ENCODE measurements around the gene FBLIM1. TPM values are rescaled to one million over a fixed set of nuclear protein-coding genes. Genes with fewer than 3 reads are reported as not detected.

The FBLIM1 gene
- total RNA-seq, 1 experiment from 2014 or later = 6.0 TPM

DNA sequence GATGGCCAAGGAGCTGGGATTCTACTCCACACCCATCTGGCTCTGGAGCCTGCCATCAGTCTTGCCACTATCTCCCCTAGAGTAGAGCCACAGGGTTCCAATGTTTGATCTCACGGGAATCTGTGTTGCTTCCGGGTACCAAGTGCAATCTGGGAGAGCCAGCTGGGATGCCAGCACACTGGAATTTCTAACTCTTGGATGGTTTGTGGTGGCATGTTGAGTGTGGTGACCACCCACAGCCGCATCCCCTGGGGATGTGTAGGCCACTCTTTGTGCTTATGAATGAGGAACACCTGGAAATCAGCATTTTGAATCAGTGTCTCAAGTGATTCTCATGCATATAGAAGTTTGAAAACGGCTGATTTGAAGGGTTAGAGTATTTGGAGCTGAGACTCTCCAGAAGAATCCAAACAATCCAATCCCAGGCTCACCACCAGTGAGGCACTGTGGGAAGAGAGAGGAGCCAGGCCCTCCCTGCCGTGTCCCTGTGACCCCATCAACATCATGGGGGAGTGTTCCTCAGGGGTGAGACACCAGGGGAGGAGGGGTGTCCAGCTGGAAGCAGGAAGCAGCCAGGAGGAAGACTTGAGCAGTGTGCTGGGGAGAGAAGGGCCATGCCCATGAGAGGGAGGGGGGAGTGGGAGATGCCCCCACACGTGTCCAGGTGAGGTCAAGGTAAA lies 13.4 kb downstream of the FBLIM1 start:
- Histone ChIP-seq H3K79me2 (ENCODE audit: insufficient read depth, low read length) (no peaks in the 10 kb centered on the region), H3K9ac (ENCODE audit: low read length) (no peak overlapping the region), H3K27ac (ENCODE audit: low read depth, low read length) (no peak overlapping the region), H3K9me3 (ENCODE audit: control insufficient read depth in 1 of 2, insufficient read depth in 1 of 2, low read depth in 1 of 2, low read length in 2 of 2) (no peaks in the 10 kb centered on the region), H2AFZ (ENCODE audit: low read depth, low read length, poor library complexity, severe bottlenecking) (no peak overlapping the region), H3K4me1 (ENCODE audit: control insufficient read depth in 1 of 2, insufficient read depth in 2 of 2, low read length in 2 of 2) (peaks cover 0 to 4% of the 10 kb centered on the region in 2 experiments; a peak in 1 of 4 replicates), H3K27me3 (ENCODE audit: insufficient read depth, low read length) (no peaks in the 10 kb centered on the region), H3K36me3 (ENCODE audit: control insufficient read depth in 1 of 2, insufficient read depth in 2 of 2, low read length in 2 of 2) (no peaks in the 10 kb centered on the region), H3K4me2 (ENCODE audit: low read length) (no peak overlapping the region), H4K20me1 (ENCODE audit: insufficient read depth) (no peaks in the 10 kb centered on the region), H3K9me2 (ENCODE audit: insufficient read depth) (no peaks in the 10 kb centered on the region), H3K4me3 (replicated peaks in 1 of 2; ENCODE audit: low read depth in 1 of 2, low read length in 2 of 2) (no peak overlapping the region)
- DNase-seq (ENCODE audit: low read depth, low spot score) (no peak), ATAC-seq (no peak)
- RAD21 ChIA-PET (ENCODE audit: low non-redundant PET in 1 of 2, low total read pairs in 2 of 2, uncharacterized antibody in 2 of 2, unreplicated experiment in 2 of 2) = no interaction called here
- POLR2A ChIA-PET = no interaction called here
- TF ChIP-seq ZNF274 (IDR thresholded peaks at IDR 0.05; ENCODE audit: low read depth, low read length) (no peak), CTCF (IDR thresholded peaks at IDR 0.05 in 2 of 3, conservative IDR thresholded peaks at IDR 0.05 in 1 of 3; ENCODE audit: borderline replicate concordance in 1 of 3, insufficient read depth in 1 of 3, low read depth in 2 of 3, low read length in 2 of 3) (no peak), POLR2A (IDR thresholded peaks at IDR 0.05; ENCODE audit: borderline replicate concordance, extremely low read depth, insufficient read depth, insufficient read length) (no peak), CEBPB (IDR thresholded peaks at IDR 0.05; ENCODE audit: low read depth) (no peak), FOSL1 (IDR thresholded peaks at IDR 0.05; ENCODE audit: low read depth) (no peak), REST (IDR thresholded peaks at IDR 0.05; ENCODE audit: low read depth) (no peak), POLR2AphosphoS5 (IDR thresholded peaks at IDR 0.05; ENCODE audit: low read depth, low read length) (no peak), SIN3A (IDR thresholded peaks at IDR 0.05; ENCODE audit: low read depth) (no peak), SRF (IDR thresholded peaks at IDR 0.05; ENCODE audit: low read depth) (no peak), EGR1 (IDR thresholded peaks at IDR 0.05; ENCODE audit: low read depth) (no peak), RAD21 (IDR thresholded peaks at IDR 0.05; ENCODE audit: low read depth) (no peak), MAX (IDR thresholded peaks at IDR 0.05) (no peak), ATF3 (IDR thresholded peaks at IDR 0.05) (no peak), ZFX (IDR thresholded peaks at IDR 0.05) (no peak), EZH2phosphoT487 (IDR thresholded peaks at IDR 0.05; ENCODE audit: borderline replicate concordance) (no peak), YY1 (IDR thresholded peaks at IDR 0.05; ENCODE audit: extremely low read depth, insufficient replicate concordance, low read depth, low read length) (no peak), CBX3 (IDR thresholded peaks at IDR 0.05; ENCODE audit: low read depth) (no peak), TCF7L2 (IDR thresholded peaks at IDR 0.05; ENCODE audit: borderline replicate concordance, extremely low read depth, insufficient read depth, insufficient read length) (no peak), EZH2 (IDR thresholded peaks at IDR 0.05) (no peak)
- TF ChIP-seq, protein P1, sequence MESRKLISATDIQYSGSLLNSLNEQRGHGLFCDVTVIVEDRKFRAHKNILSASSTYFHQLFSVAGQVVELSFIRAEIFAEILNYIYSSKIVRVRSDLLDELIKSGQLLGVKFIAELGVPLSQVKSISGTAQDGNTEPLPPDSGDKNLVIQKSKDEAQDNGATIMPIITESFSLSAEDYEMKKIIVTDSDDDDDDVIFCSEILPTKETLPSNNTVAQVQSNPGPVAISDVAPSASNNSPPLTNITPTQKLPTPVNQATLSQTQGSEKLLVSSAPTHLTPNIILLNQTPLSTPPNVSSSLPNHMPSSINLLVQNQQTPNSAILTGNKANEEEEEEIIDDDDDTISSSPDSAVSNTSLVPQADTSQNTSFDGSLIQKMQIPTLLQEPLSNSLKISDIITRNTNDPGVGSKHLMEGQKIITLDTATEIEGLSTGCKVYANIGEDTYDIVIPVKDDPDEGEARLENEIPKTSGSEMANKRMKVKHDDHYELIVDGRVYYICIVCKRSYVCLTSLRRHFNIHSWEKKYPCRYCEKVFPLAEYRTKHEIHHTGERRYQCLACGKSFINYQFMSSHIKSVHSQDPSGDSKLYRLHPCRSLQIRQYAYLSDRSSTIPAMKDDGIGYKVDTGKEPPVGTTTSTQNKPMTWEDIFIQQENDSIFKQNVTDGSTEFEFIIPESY (IDR thresholded peaks at IDR 0.05; ENCODE audit: extremely low read depth, insufficient replicate concordance, low read length) = no peak
- no TSS peak for BruUV-seq (replicated peaks)
- CTCF ChIA-PET = interaction anchor here (1.0 kb wide), 1 partner anchor 20 kb away, joined by 4 read pairs; no protein-coding TSS in a partner anchor
- intact Hi-C loops (cut with micrococcal nuclease) = no loop called here

Measured in HCT116 (cell line).